Mesendoderm (in vitro differentiated cells): ENCODE results near the gene PHF2.

ENCODE experiments used
- DNase-seq: peaks from one replicate; pipeline ENCODE4 v3.0.0; 2013
- H2AK5ac ChIP-seq: 2 replicates; pipeline ENCODE4 v1.6.1; 2013; ENCODE audit warnings: low read length, inconsistent platforms
- H2BK120ac ChIP-seq: 2 replicates; pipeline ENCODE4 v1.6.1; 2013; ENCODE audit warnings: low read depth, mild to moderate bottlenecking, low read length, moderate library complexity, mixed read lengths
- H2BK15ac ChIP-seq: replicated peaks from 2 replicates; pipeline ENCODE4 v1.6.1; 2013; ENCODE audit warnings: low read depth, mild to moderate bottlenecking, moderate library complexity
- H2BK5ac ChIP-seq: 2 replicates; pipeline ENCODE4 v1.6.1; 2013; ENCODE audit warnings: low read length, inconsistent platforms
- H3K18ac ChIP-seq: 2 replicates; pipeline ENCODE4 v1.6.1; 2013; ENCODE audit warnings: mild to moderate bottlenecking, low read length, mixed read lengths
- H3K23ac ChIP-seq: one replicate; pipeline ENCODE4 v1.6.1; 2013; ENCODE audit warnings: low read length
- H3K27ac ChIP-seq: 2 replicates; pipeline ENCODE4 v1.5.1; 2013; ENCODE audit warnings: low read depth, mild to moderate bottlenecking, inconsistent platforms, low read length, moderate library complexity
- H3K27me3 ChIP-seq: 2 replicates; pipeline ENCODE4 v1.6.1; 2013; ENCODE audit warnings: low read length, control low read depth, mild to moderate bottlenecking, inconsistent platforms; ENCODE audit not compliant: insufficient read depth, poor library complexity
- H3K36me3 ChIP-seq: 2 replicates; pipeline ENCODE4 v1.6.1; 2013; ENCODE audit warnings: low read length, inconsistent platforms; ENCODE audit not compliant: control insufficient read depth, insufficient read depth
- H3K4ac ChIP-seq: one replicate; pipeline ENCODE4 v1.6.1; 2013; ENCODE audit warnings: low read depth, mild to moderate bottlenecking, low read length, moderate library complexity
- H3K4me1 ChIP-seq: 2 replicates; pipeline ENCODE4 v1.6.1; 2013; ENCODE audit warnings: low read depth, low read length, inconsistent platforms; ENCODE audit not compliant: control insufficient read depth
- H3K4me2 ChIP-seq: 2 replicates; pipeline ENCODE4 v1.6.1; 2013; ENCODE audit warnings: low read length
- H3K4me3 ChIP-seq: 2 replicates; pipeline ENCODE4 v1.5.1; 2013; ENCODE audit warnings: mild to moderate bottlenecking, low read length
- H3K56ac ChIP-seq: one replicate; pipeline ENCODE4 v1.6.1; 2013; ENCODE audit warnings: low read length
- H3K79me1 ChIP-seq: 2 replicates; pipeline ENCODE4 v1.6.1; 2013; ENCODE audit warnings: low read length, inconsistent platforms
- H3K79me2 ChIP-seq: 2 replicates; pipeline ENCODE4 v1.6.1; 2013; ENCODE audit warnings: mild to moderate bottlenecking, low read length; ENCODE audit not compliant: control insufficient read depth, insufficient read depth
- H3K9ac ChIP-seq: 2 replicates; pipeline ENCODE4 v1.6.1; 2013; ENCODE audit warnings: low read length, inconsistent platforms
- H4K5ac ChIP-seq: one replicate; pipeline ENCODE4 v1.6.1; 2013; ENCODE audit warnings: low read length
- H4K8ac ChIP-seq: one replicate; pipeline ENCODE4 v1.6.1; 2013; ENCODE audit warnings: low read depth, mild to moderate bottlenecking, control low read depth, low read length, moderate library complexity
- WGBS: extraction: QIAGEN DNeasy Blood & Tissue Kit; methylation state at CpG from one replicate; pipeline ENCODE4 v1.1.7; 2013; ENCODE audit warnings: low lambda C conversion rate, missing lambda C conversion rate; ENCODE audit not compliant: insufficient coverage; ENCODE audit errors: extremely low coverage; 5-methylcytosine and 5-hydroxymethylcytosine counted together

PHF2 gene

GRCh38 chr9:93655621-93656425, 79.4 kb downstream of the PHF2 start:
- no peaks in the 10 kb centered on the region for H3K4me1 ChIP-seq
- H2BK15ac ChIP-seq: no peak overlapping the region
- no peaks in the 10 kb centered on the region for H3K36me3 ChIP-seq
- H3K4ac ChIP-seq: no peak overlapping the region
- no peak overlapping the region for H2BK120ac ChIP-seq
- H3K27me3 ChIP-seq: no peaks in the 10 kb centered on the region
- H3K27ac ChIP-seq: no peak overlapping the region
- WGBS: no CpG with 5 or more reads among the region's 22 CpGs
- H3K4me2 ChIP-seq: no peak overlapping the region
- H3K4me3 ChIP-seq: no peak overlapping the region
- no peak overlapping the region for H2AK5ac ChIP-seq
- H3K56ac ChIP-seq: no peak overlapping the region
- H2BK5ac ChIP-seq: no peak overlapping the region
- H3K18ac ChIP-seq: no peak overlapping the region
- H3K79me1 ChIP-seq: no peaks in the 10 kb centered on the region
- H3K23ac ChIP-seq: no peak overlapping the region
- H3K79me2 ChIP-seq: no peaks in the 10 kb centered on the region
- H4K8ac ChIP-seq: no peak overlapping the region
- DNase-seq: no peak
- no peak overlapping the region for H4K5ac ChIP-seq
- no peak overlapping the region for H3K9ac ChIP-seq

DNA sequence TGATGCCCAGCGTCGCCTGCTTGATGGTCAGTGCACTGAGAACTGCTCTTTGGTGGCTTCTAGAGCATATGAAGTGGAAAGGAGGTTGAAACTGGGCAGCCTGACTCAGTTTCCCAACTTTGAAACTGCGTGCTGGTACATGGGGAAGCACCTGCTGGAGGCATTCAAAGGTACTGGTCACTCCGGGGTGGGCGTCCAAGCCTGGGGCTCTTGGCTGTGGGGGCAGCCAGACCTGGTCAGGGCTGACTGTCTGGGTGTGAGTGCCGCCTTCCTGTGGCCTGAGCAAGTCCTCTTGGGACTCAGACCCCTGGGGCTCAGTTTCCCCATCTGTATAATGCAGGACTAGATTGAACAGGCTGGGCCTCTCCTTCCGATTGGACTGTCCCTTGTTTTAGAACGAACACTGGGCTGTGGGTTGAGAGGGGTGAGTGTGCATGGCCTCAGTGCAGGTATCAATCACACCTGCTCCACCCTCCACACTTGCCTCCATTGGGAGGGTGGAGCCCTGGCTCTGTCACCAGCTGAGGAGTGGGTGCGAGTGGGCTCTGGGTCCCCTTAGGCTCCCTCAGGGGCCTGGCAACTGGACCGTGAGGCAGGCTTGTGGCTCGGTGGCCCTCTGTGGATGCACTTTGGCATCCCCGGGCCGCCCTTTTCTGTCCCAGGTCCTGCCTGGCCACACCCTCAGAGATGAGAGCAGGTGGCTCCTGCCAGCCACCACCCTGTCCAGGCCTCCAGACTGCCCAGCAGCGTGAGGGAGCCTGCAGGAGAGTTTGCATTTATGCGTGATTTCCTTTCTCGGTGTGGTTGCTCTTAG, 80.2 kb downstream of the PHF2 start:
- H3K4ac ChIP-seq: no peak overlapping the region
- no peaks in the 10 kb centered on the region for H3K27me3 ChIP-seq
- H3K4me2 ChIP-seq: no peak overlapping the region
- H3K79me2 ChIP-seq: no peaks in the 10 kb centered on the region
- no peak overlapping the region for H4K8ac ChIP-seq
- H3K4me1 ChIP-seq: no peaks in the 10 kb centered on the region
- no peak overlapping the region for H3K9ac ChIP-seq
- H3K79me1 ChIP-seq: no peaks in the 10 kb centered on the region
- H3K36me3 ChIP-seq: no peaks in the 10 kb centered on the region
- no peak overlapping the region for H3K18ac ChIP-seq
- no peak overlapping the region for H2AK5ac ChIP-seq
- H3K27ac ChIP-seq: no peak overlapping the region
- H3K56ac ChIP-seq: no peak overlapping the region
- no peak overlapping the region for H2BK120ac ChIP-seq
- no peak overlapping the region for H3K4me3 ChIP-seq
- no peak overlapping the region for H2BK15ac ChIP-seq
- WGBS: no CpG with 5 or more reads among the region's 16 CpGs
- H4K5ac ChIP-seq: no peak overlapping the region
- H3K23ac ChIP-seq: no peak overlapping the region
- DNase-seq: no peak
- no peak overlapping the region for H2BK5ac ChIP-seq

- Histone ChIP-seq H3K4me1 (no peaks in the 10 kb centered on the region), H3K79me2 (no peaks in the 10 kb centered on the region), H2AK5ac (no peak overlapping the region), H3K56ac (no peak overlapping the region), H4K8ac (no peak overlapping the region), H3K18ac (no peak overlapping the region), H3K23ac (no peak overlapping the region), H3K79me1 (no peaks in the 10 kb centered on the region), H2BK5ac (no peak overlapping the region), H3K36me3 (no peaks in the 10 kb centered on the region), H4K5ac (no peak overlapping the region), H3K4ac (no peak overlapping the region), H3K4me2 (no peak overlapping the region), H3K27ac (no peak overlapping the region), H3K4me3 (no peak overlapping the region), H3K9ac (no peak overlapping the region), H2BK120ac (no peak overlapping the region), H2BK15ac (no peak overlapping the region), H3K27me3 (no peaks in the 10 kb centered on the region)
- no CpG with 5 or more reads among the region's 8 CpGs for WGBS
- no peak for DNase-seq
These were observed 81.1 kb downstream of the PHF2 start for GRCh38 chr9:93657331-93658111.

- no peak overlapping the region for H3K4ac ChIP-seq
- H2BK120ac ChIP-seq: no peak overlapping the region
- H3K4me1 ChIP-seq: no peaks in the 10 kb centered on the region
- no peaks in the 10 kb centered on the region for H3K27me3 ChIP-seq
- H3K27ac ChIP-seq: no peak overlapping the region
- H3K36me3 ChIP-seq: peaks cover 1% of the 10 kb centered on the region
- H2BK5ac ChIP-seq: no peak overlapping the region
- H3K79me1 ChIP-seq: no peaks in the 10 kb centered on the region
- no peak overlapping the region for H3K56ac ChIP-seq
- no peaks in the 10 kb centered on the region for H3K79me2 ChIP-seq
- WGBS: no CpG with 5 or more reads among the region's 12 CpGs
- H4K5ac ChIP-seq: no peak overlapping the region
- no peak overlapping the region for H3K9ac ChIP-seq
- no peak overlapping the region for H3K4me3 ChIP-seq
- no peak overlapping the region for H2BK15ac ChIP-seq
- DNase-seq: no peak
- no peak overlapping the region for H4K8ac ChIP-seq
- H3K23ac ChIP-seq: no peak overlapping the region
- H2AK5ac ChIP-seq: no peak overlapping the region
- no peak overlapping the region for H3K4me2 ChIP-seq
- H3K18ac ChIP-seq: no peak overlapping the region
These were observed 82.0 kb downstream of the PHF2 start for GRCh38 chr9:93658184-93658925.

DNA sequence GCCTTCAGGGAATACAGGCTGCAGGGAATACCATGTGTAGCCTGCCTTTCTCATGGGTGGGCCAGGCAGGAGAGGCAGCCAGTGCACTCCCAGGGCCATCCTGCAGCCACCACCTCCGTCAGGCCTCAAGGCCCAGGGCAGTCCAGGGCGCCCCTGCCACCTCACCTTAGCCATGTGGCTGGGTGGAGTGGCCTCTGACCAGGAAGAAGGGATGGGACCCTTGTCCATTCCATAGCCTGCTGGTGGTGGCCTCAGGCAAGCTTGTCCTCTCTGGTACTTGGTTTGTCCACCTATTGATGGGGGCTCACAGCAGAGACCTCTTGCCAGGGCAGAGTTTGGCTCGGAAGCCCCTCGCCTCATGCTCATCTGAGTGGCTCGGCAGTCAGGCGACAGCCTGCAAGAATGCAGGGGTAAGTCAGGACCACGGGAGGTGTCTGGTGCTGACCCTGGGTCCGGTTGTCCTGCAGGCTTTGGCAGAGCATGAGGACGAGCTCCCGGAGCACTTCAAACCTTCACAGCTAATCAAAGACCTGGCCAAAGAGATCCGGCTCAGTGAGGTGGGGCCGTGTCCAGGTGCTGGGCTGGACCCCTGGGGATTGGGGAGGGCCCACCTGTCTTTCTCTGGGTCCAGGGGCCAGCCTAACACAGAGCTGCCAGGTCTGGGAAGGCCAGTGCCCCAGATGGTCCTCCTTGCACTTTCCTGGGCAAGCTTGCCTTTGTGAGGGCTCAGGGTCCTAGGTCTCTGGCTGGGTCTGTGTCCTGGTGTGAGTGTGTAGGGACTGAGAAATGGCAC, 82.9 kb downstream of the PHF2 start:
- H3K36me3 ChIP-seq: peaks cover 3% of the 10 kb centered on the region
- no peak overlapping the region for H2BK5ac ChIP-seq
- no CpG with 5 or more reads among the region's 12 CpGs for WGBS

More for the DNA sequence above, 82.9 kb downstream of the PHF2 start:
- Histone ChIP-seq H3K27ac (no peak overlapping the region), H3K56ac (no peak overlapping the region), H3K4me1 (no peaks in the 10 kb centered on the region), H2BK15ac (no peak overlapping the region), H3K4me2 (no peak overlapping the region), H3K18ac (no peak overlapping the region), H2BK120ac (no peak overlapping the region), H3K79me2 (no peaks in the 10 kb centered on the region), H4K8ac (no peak overlapping the region), H3K4me3 (no peak overlapping the region), H3K27me3 (no peaks in the 10 kb centered on the region), H3K79me1 (no peaks in the 10 kb centered on the region), H2AK5ac (no peak overlapping the region), H3K4ac (no peak overlapping the region), H3K23ac (no peak overlapping the region), H3K9ac (no peak overlapping the region), H4K5ac (no peak overlapping the region)
- no peak for DNase-seq
